GM19468 (cell line): ENCODE measurements around the gene SLC49A4.

Source experiments
- ATAC-seq: cut with Tn5 transposase; IDR thresholded peaks from one replicate; pipeline ENCODE4 v1.9.1; 2021; ENCODE audit warnings: mild to moderate bottlenecking, moderate library complexity, moderate number of reproducible peaks; ENCODE audit not compliant: unreplicated experiment; ENCODE audit errors: extremely low read depth

The SLC49A4 gene

DNA sequence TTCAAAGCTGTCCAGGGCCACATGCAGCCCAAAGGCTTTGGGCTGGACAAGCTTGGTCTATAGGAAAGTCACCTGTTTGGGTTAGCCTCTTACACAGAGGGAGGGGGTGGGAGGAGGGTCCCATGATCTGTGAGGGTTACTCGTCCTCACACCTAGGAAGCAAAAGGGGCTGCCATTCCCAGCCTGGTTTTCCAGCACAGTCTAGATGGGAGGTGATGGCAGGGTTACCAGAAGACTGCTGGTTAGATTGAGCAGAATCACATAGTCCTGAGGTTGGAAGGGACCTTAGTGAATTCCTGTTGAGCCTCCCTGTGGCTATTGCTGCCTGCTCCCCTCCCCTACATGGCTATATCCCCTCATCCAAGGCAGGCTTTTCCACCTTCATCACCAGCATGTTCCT, 130.9 kb downstream of the SLC49A4 start:
- no peak for ATAC-seq

DNA sequence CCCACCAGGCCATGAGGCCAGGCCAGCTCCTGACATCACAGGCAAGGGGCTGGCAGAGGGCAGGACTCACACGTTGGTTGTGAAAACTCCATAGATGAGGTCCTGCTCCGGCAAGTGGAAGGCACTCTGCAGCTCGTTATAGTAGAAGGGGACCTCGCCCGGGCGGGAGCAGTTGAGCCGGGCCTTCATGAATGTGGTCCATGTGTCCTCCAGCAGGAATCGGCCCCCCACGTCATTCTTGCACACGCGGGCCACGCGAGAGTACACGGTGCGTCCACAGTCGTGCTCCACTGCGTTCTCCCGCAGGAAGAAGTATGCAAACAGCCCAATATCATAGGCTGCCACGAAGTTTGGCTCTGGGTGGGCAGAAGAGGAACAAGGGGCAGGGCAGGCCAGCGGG, 131.5 kb downstream of the SLC49A4 start:
- no peak for ATAC-seq

DNA sequence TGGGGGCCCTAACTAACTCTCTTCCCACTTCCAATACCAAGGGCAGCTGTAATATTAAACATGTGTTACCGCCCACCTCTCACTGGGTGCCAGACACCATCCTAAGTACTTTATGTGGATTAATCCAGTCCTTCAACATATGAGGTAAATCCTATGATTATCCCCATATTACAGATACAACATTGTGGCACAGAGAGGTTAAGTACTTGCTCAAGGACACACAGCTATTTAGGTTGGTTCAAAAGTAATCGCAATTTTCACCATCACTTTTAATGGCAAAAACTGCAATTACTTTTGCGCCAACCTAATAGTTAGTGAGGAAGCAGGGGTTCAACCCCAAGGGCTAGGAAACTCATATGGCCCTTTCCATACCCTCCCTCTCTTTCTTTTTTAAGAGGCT, 131.9 kb downstream of the SLC49A4 start:
- ATAC-seq = no peak

DNA sequence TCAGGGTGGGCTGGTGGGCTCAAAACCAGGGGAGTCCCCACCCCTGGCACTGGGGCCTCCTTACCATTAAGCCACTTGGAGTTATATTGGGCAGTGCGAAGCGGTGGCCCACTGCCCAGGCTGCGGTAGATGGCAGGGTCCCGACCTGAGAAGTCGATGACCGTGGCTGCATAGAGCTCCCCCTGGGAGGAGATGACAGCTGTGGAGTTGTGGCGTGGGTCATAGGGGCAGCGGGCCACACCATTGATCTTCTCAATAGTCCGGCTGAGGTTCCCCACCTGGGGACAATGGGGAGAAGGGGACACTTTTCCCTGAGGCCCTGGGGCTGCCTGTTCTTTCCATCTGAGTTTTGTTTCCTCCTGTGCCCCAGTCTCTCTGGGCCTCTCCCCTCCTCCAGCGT, 132.9 kb downstream of the SLC49A4 start:
- no peak for ATAC-seq

DNA sequence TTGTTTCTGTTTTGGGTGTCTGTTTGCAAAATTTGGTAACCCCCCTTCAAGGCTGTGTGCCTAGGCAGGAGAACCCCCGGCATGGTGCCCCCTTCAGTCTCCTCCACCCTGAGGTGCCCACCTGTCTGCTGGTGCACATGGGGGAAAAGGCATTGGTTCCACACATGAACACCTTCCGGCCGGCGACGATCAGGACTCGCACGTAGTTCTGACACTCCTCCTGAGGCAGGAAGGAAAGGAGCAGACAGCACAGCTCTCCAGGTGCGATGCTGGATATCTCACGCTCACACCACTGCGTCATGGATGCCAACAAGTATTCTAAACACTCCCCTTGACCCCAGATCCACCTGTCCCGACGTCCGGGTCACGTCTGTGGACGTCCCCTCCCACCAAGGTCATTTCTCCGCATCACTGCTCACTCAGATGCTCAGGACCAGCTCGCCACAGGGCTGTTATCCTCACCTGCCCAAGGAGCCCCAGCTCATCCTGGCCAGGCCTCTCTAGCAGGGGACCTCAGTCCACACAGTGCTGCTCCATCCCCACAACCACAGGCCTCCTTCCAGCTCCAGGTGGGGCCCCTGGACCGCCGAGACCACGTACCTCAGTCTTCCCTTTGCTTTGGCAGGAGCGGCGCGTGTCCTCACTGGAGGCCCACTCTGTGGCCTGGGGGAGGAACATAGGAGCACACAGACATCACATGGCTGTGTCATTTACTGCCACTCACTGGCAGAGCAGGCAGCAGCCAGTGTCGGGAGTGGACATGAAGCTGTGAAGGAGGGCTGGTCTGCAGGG, 133.7 kb downstream of the SLC49A4 start:
- no peak for ATAC-seq

DNA sequence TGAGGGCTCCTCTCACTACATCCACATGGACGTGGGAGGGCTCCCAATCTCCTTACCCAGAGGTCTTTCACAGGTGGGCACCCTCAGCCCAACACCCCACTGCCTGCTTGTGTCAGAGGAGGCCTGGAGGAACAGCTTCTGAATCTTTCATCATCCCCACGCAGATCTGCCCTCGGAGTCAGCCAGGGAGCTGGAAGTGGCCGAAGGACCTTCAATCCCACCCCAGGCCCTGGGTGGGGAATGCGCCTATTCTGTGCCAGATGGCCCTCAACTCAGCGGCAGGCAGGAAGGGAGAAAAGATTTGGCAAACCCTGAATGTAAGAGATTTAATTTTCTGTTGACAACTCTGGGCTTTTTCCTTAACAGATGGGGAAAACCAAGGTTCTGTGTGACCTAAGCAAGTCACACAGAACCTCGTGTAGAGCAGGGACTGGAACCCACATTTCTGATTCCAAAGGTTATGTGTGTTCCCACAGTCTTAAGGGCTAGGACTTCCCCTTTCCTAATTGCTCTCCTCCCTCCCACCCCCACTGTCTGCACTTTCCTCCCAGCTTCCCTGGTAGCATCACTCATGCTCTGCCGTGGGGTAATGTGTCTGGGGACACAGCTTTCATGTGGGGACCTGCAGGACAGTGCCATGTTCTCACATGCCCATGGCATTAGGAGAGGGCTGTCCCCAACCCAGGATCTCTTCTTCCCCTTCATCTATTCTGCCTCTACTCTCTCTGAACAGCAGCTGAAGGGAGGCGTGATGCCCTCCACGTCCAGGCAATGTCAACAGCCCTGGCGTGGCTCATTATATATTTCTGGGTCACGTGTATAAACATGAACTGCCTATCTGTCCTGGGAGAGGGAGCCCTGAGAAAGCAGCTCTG, 134.6 kb downstream of the SLC49A4 start:
- ATAC-seq = no peak

DNA sequence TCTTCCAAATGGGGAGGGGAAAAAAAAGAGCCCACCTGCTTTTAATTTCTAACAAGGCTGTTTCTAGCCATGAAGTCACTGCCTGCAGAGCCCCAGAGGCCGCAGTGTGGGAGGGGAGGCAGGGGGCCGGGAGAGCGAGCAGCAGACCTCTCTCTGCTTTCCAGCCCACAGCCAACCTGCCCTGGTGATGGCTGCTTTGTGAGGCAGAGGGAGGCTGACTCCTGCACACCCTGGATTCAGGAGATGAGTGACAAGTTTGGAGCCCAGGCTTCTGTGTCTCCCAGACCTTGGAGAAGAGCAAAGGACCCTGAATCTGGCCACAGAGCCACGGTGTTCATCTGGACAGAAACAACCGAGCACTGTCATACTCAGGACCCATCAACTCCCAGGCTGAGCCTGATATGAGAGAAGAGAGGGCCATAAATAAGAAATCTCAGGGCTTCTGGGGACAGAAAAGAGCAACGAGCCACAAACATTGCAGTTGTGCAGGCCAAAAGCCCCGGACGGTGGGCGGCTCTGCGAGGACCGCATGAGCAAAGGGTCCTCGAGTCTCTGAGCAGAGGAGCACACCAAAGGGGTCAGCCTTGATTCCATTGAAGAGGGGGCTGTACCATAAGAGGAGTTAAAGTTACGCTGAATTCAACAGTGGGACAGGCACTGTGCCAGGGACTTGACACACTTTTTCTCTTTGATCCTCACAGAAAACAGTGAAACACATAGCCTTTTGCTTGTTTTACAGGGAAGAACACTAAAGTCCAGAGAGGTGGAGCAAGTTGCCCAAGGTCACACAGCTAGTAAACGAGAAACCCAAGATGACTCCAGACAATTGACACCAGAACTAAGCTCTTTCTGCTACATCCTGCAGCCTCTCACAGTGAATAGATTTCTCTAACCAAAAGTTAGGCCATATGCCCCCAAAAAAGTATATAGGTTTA, 135.5 kb downstream of the SLC49A4 start:
- ATAC-seq = no peak
